C4-2B (cell line): ENCODE results near the gene MAP2.

Experiments
- ZFX ChIP-seq: fragments of 450-650 bp; IDR thresholded peaks from 2 replicates; pipeline ENCODE4 v1.6.1; 2017
- TF ChIP-seq, protein P1 (sequence below): fragments of 450-650 bp; conservative IDR thresholded peaks from 2 replicates; pipeline ENCODE4 v1.5.1; 2017; ENCODE audit warnings: mild to moderate bottlenecking

DNA sequence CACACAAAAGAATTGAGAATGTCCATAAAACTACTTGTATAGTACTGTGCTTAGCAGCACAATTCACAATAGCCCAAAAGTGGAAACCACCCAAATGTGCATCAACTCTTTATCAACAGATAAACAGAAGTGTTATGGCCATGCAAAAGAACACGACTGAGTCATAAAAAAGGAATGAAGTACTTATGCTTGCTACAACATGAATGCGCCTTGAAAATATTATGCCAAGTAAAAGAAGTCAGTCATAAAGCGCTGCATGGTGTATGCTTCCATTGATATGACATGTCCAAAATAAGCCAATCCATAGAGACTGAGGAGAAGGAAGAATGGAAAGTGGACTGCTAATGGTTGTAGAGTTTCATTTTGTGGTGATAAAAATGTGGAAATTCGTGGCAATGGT is 12.1 kb upstream of the MAP2 start:
- TF ChIP-seq, protein P1, sequence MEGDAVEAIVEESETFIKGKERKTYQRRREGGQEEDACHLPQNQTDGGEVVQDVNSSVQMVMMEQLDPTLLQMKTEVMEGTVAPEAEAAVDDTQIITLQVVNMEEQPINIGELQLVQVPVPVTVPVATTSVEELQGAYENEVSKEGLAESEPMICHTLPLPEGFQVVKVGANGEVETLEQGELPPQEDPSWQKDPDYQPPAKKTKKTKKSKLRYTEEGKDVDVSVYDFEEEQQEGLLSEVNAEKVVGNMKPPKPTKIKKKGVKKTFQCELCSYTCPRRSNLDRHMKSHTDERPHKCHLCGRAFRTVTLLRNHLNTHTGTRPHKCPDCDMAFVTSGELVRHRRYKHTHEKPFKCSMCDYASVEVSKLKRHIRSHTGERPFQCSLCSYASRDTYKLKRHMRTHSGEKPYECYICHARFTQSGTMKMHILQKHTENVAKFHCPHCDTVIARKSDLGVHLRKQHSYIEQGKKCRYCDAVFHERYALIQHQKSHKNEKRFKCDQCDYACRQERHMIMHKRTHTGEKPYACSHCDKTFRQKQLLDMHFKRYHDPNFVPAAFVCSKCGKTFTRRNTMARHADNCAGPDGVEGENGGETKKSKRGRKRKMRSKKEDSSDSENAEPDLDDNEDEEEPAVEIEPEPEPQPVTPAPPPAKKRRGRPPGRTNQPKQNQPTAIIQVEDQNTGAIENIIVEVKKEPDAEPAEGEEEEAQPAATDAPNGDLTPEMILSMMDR: no peak
- no peak for TF ChIP-seq ZFX
